ENCODE measurements around the gene CYTH2.

Gene CYTH2, protein sequence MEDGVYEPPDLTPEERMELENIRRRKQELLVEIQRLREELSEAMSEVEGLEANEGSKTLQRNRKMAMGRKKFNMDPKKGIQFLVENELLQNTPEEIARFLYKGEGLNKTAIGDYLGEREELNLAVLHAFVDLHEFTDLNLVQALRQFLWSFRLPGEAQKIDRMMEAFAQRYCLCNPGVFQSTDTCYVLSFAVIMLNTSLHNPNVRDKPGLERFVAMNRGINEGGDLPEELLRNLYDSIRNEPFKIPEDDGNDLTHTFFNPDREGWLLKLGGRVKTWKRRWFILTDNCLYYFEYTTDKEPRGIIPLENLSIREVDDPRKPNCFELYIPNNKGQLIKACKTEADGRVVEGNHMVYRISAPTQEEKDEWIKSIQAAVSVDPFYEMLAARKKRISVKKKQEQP

DNA sequence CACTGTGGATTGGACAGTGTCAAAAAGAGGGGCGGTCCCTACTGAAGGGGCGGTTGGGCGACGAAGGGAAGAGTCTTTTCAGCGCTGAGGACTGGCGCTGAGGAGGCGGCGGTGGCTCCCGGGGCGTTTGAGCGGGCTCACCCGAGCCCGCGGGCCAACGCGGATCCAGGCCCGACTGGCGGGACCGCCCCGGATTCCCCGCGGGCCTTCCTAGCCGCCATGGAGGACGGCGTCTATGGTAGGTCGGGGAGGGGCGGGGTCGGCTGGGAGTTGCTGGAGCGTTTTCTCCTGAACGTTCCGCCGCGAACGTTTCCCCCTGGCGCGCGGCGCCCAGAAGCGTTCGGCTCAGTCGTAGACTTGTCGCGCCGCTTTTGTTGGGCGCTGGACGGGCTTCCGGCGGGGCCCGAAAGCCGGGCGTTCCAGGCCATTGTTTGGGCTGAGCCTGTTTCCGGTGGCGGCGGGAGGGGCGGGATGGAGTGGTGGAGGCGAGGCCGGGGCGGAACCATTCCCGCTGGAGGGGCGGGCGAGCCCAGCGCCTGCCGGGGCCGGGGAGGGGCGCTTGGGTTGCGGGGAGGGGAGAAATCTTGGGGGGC, at the start of gene CYTH2:
CYTH2 (plus strand) TSS at position 81 of the 593 bp plus-strand sequence; CDS start at position 220, 139 bp downstream.
- peak; percentile 66 for DNase-seq (ENCODE audit: low spot score)

DNA sequence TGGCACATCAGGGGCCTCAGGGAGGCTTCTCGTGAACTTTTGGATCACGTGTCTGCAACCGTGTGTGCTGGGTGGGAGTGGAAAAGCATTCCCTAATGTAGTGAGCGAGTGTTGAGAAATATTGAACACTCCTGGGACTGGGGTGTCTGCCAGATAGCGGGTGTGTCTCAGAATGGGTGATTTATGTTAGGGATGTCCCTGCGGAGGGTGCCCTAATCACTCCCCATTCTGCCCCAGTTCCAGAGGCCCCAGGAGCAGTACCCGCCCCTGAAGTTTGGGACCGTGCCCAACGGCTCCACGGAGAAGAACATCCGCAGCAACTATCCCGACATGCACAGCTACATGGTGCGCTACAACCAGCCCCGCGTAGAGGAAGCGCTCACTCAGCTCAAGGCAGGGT, 47.6 kb upstream of the CYTH2 start:
- no peak for DNase-seq (ENCODE audit: low spot score)

DNA sequence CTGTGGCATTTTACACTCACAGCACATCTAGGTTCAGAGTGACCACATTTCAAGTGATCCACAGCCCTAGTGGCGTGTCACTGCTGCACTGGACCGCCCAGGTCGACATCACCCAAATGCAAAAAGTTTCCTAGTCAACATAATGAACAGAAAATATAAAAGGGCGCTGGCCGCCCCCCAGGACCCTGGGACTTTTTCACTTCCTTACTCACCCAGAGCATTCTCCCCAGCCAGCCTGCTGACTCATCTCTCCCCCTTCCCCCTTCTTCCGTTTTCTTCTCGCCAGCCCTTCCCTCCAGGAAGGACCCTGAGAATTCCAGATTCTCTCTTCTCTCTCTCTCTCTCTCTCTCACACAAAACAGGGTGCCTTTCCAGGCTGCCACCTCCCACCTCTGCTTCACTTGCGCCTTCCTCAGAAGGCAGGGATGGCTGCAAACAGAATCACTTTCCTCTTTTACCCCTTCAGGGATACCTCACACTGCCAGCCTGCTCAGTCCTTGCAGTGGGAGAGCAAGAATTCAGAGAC, 44.4 kb upstream of the CYTH2 start:
- DNase-seq (ENCODE audit: low spot score) = peak; percentile 31

DNA sequence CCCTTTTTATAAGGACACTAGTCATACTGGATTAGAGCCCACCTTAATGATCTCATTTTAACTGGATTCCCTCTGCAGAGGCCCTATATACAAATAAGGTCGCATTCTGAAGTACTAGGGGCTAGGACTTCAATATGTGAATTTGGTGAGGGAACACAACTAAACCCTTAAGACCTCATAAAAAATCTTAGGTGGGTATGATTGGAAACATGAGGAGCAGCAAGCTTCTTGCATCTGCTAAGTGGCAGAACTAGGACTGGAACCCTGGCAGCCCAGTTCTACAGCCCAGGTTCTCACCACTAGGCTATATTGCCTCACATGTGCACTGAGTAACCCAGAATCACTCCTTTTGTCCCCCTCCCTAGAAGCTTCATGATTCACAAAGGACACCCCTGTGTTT, 40.5 kb upstream of the CYTH2 start:
- no peak for DNase-seq (ENCODE audit: low spot score)

DNA sequence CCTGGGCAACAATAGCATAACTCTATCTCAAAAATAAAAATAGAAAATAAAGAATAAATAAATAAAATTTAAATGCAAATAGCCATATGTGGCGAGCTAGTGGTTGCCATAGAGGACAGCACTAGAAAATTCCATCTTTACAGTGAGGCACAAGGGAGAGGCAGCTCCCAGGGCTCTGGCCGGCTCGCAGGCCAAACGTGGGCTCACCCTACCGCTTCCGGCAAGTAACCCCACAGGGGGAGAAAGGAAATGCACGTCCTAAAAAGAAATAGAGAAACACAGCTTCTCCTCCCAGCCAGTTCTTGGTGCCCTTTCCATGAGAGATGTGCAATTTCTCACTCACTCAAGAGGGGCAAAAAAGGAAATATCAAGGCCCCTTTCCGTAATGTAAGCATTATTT, 35.8 kb upstream of the CYTH2 start:
- no peak for DNase-seq (ENCODE audit: low spot score)

DNA sequence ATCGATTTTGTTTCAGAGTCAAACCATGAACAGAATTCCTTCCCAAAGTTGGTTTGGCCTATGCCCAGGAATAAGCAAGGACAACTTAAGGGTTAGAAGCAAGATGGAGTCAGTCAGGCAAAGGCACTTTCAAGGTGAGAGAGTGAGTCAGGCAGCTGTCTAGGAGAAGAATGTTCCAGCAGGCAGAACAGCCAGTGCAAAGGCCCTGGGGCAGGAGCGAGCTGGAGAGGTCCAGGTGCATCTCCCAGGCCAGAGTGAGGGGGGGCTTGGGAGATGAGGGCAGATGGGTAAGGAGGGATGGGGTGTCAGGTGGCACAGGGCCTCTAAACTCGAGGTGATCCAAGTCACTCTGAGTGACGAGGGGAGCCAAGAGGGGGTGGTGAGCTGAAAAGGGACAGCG, 32.6 kb upstream of the CYTH2 start:
- DNase-seq (ENCODE audit: low spot score) = no peak

DNA sequence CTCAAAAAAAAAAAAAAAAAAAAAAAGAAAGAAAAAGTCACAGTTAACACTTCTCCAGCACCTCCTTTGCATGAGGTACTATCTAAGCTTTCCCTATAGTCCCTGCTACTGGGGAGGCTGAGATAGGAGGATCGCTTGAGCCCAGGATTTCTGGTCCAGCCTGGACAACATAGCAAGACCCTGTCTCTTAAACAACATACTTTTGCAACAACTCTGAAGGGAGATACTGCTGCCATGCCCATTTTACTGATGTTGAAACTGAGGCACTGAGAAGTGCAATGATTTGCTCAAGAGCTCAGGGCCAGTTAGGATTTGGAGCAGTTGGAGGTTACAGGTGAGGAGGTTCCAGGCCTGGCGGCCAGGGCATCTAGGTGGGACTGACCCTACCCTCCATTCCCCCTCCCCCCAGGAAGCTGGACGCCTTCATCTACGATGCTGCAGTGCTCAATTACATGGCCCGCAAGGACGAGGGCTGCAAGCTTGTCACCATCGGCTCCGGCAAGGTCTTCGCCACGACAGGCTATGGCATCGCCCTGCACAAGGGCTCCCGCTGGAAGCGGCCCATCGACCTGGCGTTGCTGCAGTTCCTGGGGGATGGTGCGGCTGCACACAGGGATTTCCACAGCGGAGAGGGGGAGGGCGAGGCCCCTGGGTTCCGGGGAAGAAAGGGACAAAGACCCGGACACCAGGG, 27.7 kb upstream of the CYTH2 start:
- DNase-seq (ENCODE audit: low spot score) = no peak

DNA sequence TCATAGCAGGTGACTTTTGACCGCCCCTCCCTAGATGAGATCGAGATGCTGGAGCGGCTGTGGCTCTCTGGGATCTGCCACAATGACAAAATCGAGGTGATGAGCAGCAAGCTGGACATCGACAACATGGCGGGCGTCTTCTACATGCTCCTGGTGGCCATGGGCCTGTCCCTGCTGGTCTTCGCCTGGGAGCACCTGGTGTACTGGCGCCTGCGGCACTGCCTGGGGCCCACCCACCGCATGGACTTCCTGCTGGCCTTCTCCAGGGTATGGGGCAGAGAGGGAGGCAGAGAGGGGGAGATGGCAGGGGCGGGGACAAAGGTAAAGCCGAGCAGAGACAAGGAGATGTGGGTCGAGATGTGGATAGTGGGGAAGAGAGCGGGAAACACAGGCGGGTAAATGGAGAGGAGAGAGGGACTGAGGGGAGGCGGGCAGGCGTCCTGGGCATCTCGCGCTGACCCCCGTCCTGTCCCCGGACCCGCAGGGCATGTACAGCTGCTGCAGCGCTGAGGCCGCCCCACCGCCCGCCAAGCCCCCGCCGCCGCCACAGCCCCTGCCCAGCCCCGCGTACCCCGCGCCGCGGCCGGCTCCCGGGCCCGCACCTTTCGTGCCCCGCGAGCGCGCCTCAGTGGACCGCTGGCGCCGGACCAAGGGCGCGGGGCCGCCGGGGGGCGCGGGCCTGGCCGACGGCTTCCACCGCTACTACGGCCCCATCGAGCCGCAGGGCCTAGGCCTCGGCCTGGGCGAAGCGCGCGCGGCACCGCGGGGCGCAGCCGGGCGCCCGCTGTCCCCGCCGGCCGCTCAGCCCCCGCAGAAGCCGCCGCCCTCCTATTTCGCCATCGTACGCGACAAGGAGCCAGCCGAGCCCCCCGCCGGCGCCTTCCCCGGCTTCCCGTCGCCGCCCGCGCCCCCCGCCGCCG, 26.8 kb upstream of the CYTH2 start:
- DNase-seq (ENCODE audit: low spot score) = no peak

DNA sequence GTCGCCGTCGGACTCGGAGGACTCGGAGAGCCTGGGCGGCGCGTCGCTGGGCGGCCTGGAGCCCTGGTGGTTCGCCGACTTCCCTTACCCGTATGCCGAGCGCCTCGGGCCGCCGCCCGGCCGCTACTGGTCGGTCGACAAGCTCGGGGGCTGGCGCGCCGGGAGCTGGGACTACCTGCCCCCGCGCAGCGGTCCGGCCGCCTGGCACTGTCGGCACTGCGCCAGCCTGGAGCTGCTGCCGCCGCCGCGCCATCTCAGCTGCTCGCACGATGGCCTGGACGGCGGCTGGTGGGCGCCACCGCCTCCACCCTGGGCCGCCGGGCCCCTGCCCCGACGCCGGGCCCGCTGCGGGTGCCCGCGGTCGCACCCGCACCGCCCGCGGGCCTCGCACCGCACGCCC, 25.9 kb upstream of the CYTH2 start:
- DNase-seq (ENCODE audit: low spot score) = no peak

DNA sequence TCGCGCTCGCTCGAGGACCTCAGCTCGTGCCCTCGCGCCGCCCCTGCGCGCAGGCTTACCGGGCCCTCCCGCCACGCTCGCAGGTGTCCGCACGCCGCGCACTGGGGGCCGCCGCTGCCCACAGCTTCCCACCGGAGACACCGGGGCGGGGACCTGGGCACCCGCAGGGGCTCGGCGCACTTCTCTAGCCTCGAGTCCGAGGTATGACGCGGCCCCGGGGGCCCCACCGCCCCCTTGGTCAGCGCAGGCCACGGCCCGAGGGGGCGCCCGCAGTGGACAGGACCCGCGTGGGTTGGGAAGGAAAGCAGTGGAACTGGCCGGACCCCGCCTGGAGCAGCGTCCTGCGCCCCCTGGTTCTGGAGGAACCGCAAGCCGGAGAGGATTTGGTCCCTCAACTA, 25.4 kb upstream of the CYTH2 start:
- DNase-seq (ENCODE audit: low spot score) = no peak

DNA sequence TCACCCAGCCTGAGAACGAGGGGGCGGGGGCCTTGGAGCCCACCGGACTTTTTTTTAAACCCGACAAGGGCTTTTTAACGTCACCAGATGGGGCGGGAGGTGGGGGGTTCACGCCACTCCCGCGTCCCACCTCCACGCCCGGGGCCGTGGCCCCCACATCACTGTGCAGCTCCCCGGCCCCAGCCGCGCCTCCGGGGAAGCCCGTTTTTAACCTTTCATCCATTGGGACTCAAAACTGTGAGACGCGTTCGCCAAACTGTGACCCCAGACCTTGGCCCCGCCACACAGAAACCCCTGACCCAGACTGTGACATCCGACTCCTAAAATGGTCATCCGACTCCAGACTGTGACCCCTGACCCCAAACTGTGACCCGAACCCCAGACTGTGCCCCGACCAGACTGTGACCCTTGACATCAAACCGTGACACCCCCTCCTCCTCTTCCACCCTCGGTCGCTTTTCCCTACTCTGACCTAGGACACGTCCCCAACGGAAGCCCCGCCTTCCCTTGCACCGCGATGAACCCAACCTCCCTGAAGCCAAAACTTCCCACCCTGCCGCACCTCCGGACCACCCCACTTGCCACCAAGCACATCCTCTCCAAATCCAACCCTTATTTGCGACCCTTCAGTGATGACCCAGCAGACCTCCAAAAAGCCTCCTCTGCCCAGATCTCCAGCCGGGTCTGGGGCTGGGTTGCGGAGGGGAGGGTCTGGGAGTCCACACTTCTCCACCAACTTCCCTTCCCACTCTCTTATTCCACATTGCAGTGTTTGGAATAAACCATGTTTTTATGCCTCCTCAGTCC, 24.8 kb upstream of the CYTH2 start:
- no peak for DNase-seq (ENCODE audit: low spot score)

DNA sequence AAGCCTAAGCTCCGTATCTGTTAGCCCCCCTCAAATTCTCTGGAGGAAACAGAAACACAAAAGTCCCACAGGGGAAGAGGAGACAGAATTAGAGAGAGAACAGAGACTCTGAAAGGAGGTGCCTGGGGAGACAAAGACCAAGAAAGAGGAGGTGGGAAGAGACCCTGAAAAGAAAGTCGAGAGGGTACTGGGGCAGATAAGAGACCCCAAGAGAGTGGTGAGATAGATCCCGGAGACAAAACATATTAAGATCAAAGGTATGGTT, 24.3 kb upstream of the CYTH2 start:
- DNase-seq (ENCODE audit: low spot score) = no peak

DNA sequence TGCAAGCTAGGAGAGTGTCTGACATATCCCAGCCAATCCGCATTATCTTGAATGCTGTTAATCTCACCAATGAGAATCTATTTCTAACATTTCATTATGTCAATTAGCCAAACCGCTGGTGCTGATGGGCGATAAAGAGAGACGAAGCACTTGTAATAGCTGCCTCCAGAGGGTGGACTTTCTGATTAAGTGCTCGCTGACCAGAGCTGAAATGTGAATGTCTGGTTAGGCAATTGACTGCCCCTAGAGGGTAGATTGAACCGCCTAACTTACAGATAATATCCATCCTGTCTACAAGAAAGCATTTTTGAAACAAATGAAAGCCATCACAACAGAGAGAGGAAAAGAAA, 23.9 kb upstream of the CYTH2 start:
- no peak for DNase-seq (ENCODE audit: low spot score)

DNA sequence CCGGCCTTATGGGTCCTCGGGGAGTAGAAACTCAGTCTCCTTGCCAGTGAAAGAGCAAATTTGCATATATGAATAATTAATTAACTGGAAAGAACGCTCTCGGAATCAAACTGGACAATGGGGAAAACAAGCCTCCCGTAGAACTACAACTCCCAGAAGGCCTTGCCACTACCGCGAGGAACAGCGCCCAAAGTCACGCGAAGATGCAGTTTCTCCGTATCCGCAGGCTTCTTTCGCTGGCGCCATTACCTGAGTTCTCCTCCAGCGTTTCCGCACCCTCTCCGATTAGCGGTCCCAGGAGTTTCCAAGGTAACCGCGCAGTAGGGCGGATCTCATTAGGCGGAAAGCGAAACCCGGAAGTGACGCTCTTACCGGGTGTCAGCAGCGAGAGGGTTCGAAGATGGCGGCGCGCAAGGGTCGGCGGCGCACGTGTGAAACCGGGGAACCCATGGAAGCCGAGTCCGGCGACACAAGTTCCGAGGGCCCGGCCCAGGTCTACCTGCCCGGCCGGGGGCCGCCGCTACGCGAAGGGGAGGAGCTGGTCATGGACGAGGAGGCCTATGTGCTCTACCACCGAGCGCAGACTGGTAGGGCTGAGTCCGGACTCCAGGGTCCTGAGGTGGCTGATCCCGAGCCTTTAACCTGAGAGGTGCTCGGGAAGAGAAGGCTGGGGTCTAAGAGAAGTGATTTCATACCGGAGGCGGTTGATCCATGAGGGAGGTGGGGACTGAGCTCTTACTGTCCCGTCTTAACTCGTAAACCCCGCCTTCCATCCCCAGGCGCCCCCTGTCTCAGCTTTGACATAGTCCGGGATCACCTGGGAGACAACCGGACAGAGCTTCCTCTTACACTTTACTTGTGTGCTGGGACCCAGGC, 23.3 kb upstream of the CYTH2 start, which contains the start of gene GRWD1:
GRWD1 (plus strand) TSS at position 378 of the 876 bp plus-strand sequence; CDS start at position 401, 23 bp downstream.
- DNase-seq (ENCODE audit: low spot score) = peak; percentile 95

DNA sequence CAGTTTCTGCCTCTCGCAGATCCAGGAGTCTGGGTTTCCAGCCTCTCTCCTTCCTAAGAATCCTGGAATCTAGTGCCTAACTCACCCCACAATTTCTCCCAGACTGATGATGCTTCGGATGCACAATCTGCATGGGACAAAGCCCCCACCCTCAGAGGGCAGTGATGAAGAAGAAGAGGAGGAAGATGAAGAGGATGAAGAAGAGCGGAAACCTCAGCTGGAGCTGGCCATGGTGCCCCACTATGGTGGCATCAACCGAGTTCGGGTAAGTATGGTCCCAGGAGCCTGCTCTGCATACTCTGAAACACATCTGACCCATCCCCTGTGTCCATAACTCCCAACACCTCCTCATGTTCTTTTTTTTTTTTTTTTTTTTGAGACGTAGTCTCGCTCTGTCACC, 22.6 kb upstream of the CYTH2 start:
- no peak for DNase-seq (ENCODE audit: low spot score)

DNA sequence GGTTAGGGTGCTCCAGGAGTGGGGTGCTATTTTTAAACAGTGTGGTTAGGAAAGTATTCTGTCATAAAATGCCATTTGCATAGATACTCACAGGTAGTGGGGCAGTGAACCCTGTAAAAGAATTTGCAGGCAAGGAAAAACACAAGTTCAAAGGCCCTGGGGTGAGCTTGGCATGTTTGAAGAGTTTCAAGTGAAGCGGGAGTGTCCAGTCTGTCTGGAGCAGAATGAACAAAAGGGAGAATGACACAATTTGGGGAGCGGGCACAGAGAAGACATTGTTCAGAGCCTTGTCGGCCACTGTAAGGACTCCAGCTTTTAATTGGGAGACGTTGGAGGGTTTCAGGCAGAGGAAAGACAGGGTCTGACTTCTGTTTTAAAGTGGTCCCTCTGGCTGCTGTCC, 20.6 kb upstream of the CYTH2 start:
- no peak for DNase-seq (ENCODE audit: low spot score)

DNA sequence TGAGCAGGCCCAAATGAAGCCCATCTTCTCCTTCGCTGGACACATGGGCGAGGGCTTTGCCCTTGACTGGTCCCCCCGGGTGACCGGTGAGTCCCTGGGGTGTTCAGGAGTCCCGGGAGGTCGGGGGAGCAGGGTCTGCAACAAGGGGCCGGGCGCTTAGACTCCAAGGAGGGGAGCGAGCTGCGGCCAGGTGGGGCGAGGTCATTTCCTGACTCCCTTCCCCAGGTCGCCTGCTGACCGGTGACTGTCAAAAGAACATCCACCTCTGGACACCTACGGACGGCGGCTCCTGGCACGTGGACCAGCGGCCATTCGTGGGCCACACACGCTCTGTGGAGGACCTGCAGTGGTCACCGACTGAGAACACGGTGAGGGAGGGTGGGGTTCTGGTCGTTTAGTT, 18.7 kb upstream of the CYTH2 start:
- DNase-seq (ENCODE audit: low spot score) = no peak

DNA sequence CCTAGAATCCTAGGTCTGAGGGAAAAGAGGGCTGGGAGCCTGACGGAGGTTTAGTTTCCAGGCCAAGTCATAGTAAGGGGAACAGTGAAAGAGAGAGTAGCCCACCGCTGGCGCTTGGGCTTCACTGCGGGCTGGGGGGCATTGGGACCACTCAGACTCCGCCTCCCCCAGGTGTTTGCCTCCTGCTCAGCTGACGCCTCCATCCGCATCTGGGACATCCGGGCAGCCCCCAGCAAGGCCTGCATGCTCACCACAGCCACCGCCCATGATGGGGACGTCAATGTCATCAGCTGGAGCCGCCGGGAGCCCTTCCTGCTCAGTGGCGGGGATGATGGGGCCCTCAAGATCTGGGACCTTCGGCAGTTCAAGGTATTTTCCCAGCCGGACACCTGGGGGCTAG, 18.3 kb upstream of the CYTH2 start:
- DNase-seq (ENCODE audit: low spot score) = no peak

DNA sequence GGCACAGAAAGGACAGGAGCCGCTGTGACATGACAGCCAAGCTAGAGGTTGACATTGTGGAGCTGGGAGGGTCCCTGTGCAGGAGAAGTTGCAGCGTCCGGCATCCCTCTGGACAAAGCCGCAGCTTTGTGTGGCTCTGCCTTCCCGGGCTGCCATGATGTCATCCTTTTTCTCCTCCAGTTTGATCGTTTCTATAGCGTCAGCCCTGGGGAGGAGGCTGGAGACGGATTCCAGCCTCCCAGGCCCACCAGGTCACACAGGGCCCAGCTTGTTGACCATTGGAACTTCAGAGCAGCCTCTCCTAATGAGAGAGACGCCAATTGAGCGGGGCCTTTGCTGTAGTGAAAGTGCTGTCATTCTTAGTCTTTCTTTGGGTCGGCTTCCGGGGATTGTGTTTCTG, 17.5 kb upstream of the CYTH2 start:
- no peak for DNase-seq (ENCODE audit: low spot score)
